Astrocyte of the spinal cord (primary cell): Measurements from ENCODE around the gene RTP5.
A peak's percentile ranks its signal among the peaks of the same experiment; 100 is the strongest.

ENCODE experiments used
- DNase-seq: peaks from one replicate; pipeline ENCODE4 v3.0.0; 2011; ENCODE audit warnings: low read depth, low spot score
- H3K4me3 ChIP-seq: 2 replicates; pipeline ENCODE4 v1.5.1; 2011; ENCODE audit warnings: low read depth, mild to moderate bottlenecking, low read length, moderate library complexity
- in situ Hi-C: cut with HindIII; loops from 2 replicates; pipeline ENCODE4 v1.10.0; 2017; ENCODE audit warnings: low sequenced_read_pairs
- TF ChIP-seq, protein P1 (sequence below): IDR thresholded peaks from 2 replicates; pipeline ENCODE4 v1.5.1; 2012; ENCODE audit warnings: low read depth, mild to moderate bottlenecking, low read length, inconsistent platforms

The RTP5 gene

GRCh38 chr2:241876528-241877196, 7.1 kb downstream of the RTP5 start:
- no peak for DNase-seq
- TF ChIP-seq, protein P1, sequence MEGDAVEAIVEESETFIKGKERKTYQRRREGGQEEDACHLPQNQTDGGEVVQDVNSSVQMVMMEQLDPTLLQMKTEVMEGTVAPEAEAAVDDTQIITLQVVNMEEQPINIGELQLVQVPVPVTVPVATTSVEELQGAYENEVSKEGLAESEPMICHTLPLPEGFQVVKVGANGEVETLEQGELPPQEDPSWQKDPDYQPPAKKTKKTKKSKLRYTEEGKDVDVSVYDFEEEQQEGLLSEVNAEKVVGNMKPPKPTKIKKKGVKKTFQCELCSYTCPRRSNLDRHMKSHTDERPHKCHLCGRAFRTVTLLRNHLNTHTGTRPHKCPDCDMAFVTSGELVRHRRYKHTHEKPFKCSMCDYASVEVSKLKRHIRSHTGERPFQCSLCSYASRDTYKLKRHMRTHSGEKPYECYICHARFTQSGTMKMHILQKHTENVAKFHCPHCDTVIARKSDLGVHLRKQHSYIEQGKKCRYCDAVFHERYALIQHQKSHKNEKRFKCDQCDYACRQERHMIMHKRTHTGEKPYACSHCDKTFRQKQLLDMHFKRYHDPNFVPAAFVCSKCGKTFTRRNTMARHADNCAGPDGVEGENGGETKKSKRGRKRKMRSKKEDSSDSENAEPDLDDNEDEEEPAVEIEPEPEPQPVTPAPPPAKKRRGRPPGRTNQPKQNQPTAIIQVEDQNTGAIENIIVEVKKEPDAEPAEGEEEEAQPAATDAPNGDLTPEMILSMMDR = no peak
- no peak overlapping the region for H3K4me3 ChIP-seq
- in situ Hi-C loops = no loop called here

DNA sequence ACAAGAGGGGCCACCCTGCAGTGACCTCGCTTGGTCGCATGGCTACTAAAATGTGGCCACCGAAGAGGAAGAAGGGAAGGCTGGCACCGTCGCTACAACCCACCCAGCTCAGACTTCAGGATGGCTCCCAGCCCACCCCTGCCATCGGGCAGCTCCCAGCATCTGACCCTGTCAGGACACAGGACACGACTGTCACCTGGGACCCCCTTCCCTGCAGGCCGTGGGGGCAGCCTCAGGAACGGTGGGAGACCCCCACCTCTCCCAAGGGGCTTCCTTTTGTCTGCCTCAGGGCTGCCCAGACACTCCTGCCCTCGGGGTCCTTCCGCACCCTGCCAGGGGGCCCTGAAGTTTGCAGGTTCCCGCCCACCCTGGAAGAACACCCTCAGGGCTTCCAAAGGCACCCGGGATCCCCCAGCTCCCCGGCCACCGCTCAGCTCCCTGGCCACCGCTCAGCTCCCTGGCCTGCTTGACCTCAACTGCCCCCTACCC, 7.7 kb downstream of the RTP5 start:
- in situ Hi-C loops = no loop called here
- no peak overlapping the region for H3K4me3 ChIP-seq
- TF ChIP-seq, protein P1 = no peak
- DNase-seq = no peak

DNA sequence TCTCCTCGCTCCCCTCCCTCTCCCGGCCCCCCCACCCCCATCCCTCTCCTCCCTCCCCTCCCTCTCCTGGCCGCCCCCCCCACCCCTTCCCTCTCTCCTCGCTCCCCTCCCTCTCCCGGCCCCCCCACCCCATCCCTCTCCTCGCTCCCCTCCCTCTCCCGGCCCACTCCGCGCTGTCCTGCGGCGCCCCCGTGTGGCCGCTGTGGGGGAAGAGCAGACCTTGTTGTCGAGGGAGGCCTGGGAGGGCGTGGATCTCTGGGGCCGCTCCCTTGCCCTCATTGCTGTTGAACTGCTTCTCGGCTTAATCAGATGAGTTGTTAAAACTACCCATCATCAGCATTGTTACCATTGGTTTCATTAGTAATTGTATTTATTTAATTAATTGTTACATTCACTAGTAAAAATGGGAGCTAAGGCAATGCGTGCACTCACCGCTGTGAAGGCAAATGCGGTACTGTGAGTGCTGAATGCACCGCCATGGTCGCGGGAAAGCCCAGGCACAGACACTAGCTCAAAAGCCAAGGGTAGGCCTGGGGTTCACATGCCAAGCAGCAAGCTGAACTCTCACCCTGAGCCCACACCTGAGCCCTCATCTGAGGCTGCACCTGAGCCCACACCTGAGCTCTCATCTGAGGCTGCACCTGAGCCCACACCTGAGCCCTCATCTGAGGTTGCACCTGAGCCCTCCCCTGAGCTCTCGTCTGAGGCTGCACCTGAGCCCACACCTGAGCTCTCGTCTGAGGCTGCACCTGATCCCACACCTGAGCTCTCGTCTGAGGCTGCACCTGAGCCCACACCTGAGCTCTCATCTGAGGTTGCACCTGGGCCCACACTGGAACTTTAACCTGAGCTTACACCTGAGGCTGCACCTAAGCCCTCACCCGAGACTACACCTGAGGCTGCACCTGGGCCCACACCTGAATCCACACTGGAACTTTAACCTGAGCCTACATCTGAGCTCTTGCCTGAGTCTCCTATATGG, 8.8 kb downstream of the RTP5 start:
- DNase-seq = peak; percentile 52
- no peak overlapping the region for H3K4me3 ChIP-seq
- TF ChIP-seq, protein P1 = peak; percentile 77
- in situ Hi-C loops = no loop called here

- in situ Hi-C loops = no loop called here
- no peak for DNase-seq
- no peak overlapping the region for H3K4me3 ChIP-seq
- TF ChIP-seq, protein P1 = no peak
Measured at GRCh38 chr2:241879326-241879725, 9.8 kb downstream of the RTP5 start.

DNA sequence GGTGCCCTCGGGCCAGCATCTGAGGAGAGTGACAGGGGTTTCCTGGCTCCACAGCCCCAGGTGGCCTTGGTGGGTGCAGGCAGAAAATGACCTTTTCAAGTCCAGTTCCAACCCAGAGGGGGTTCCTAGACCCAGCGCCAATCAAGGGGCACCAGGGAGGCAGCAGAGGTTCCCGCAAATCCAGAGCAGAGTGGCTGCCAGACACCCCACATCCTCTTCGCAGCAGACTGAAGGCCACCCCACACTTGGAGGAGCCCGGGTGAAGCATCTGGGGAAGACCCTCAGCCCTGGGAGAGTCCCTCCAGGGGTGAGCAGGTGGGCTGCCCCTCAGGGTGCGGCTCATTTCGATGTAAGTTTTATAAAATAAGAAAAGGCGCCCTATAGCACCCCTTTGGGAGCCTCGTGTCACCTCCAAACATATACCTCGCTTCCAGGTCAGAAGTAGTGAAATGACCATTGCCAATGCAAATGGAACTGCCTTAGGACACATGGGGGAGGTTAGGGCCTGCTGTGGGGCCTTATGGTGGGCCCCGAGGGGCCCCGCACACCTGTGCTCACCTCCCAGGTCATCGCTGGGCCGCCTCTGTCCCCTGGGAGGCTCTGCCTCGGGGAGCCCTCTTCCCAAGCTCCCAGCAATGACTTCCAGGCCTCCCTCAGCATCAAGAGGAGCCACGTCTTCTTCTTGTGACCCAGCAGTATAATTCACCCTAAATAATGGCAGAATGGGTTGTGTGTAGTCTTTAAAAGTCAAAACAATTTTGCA, 11.0 kb downstream of the RTP5 start:
- TF ChIP-seq, protein P1 = no peak
- H3K4me3 ChIP-seq = peak overlapping the region; percentile 57
- in situ Hi-C loops = no loop called here
- DNase-seq = no peak

- in situ Hi-C loops = no loop called here
- H3K4me3 ChIP-seq = peak overlapping the region; percentile 4
- TF ChIP-seq, protein P1 = no peak
- DNase-seq = no peak
Measured at GRCh38 chr2:241882091-241882625, 12.6 kb downstream of the RTP5 start.
